ENCODE data around the gene LRRTM4. TPM values are rescaled to one million over a fixed set of nuclear protein-coding genes. Genes with fewer than 3 reads are reported as not detected.
"Not testable (repeated sequence)": the region's sequence is repeated elsewhere in the genome, so short reads cannot be mapped to it uniquely, and the experiment has no call there.

Gene LRRTM4
- total RNA-seq, 4 donors from 2014 or later, result not detected

GRCh38 chr2:77185052-77185451 lies 337.1 kb downstream of the LRRTM4 start:
- H3K36me3 ChIP-seq, result no peaks in the 10 kb centered on the region
- no peak overlapping the region for H3K27ac ChIP-seq
- no peaks in the 10 kb centered on the region for H3K4me1 ChIP-seq
- TF ChIP-seq POLR2A (IDR thresholded peaks at IDR 0.05), result no peak
- TF ChIP-seq, protein P1, sequence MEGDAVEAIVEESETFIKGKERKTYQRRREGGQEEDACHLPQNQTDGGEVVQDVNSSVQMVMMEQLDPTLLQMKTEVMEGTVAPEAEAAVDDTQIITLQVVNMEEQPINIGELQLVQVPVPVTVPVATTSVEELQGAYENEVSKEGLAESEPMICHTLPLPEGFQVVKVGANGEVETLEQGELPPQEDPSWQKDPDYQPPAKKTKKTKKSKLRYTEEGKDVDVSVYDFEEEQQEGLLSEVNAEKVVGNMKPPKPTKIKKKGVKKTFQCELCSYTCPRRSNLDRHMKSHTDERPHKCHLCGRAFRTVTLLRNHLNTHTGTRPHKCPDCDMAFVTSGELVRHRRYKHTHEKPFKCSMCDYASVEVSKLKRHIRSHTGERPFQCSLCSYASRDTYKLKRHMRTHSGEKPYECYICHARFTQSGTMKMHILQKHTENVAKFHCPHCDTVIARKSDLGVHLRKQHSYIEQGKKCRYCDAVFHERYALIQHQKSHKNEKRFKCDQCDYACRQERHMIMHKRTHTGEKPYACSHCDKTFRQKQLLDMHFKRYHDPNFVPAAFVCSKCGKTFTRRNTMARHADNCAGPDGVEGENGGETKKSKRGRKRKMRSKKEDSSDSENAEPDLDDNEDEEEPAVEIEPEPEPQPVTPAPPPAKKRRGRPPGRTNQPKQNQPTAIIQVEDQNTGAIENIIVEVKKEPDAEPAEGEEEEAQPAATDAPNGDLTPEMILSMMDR (IDR thresholded peaks at IDR 0.05), result no peak
- H3K4me3 ChIP-seq (replicated peaks in 1 of 3), result no peak overlapping the region
- intact Hi-C loops (cut with DNase I), result no loop called here
- H3K9me3 ChIP-seq, result no peaks in the 10 kb centered on the region
- no peaks in the 10 kb centered on the region for H3K27me3 ChIP-seq
- WGBS, 2 donors, result 87 to 89% methylated on average over 3 of the region's 3 CpGs
- DNase-seq, result no peak

DNA sequence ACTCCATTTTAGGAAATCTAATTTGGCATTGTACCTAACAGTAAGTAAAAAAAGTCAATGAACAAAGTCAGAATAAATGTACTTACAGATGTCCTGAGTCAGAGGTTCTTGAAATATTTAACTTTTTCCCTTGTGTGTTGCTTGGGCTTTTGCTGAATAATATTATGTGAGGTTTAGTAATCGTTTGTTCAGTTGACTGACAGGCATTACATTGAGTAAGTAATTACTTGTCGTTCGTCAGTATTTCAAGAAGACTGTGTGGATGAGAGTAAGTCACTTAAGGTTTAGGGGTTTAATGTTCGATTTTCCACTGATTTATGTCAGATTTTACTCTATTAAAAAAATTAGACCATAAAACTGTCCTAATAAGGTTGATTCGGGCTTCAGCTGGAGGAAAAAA lies 342.9 kb downstream of the LRRTM4 start:
- Histone ChIP-seq H3K4me1 (no peaks in the 10 kb centered on the region), H3K36me3 (no peaks in the 10 kb centered on the region), H3K4me3 (replicated peaks in 1 of 3) (no peak overlapping the region), H3K27me3 (no peaks in the 10 kb centered on the region), H3K9me3 (no peaks in the 10 kb centered on the region), H3K27ac (no peak overlapping the region)
- intact Hi-C loops (cut with DNase I), result no loop called here
- DNase-seq, result no peak
- WGBS, 2 donors, result 80 to 82% methylated on average over 5 of the region's 5 CpGs
- TF ChIP-seq, protein P1 (IDR thresholded peaks at IDR 0.05), result no peak
- TF ChIP-seq POLR2A (IDR thresholded peaks at IDR 0.05), result no peak

- H3K36me3 ChIP-seq; H3K27me3 ChIP-seq; H3K27ac ChIP-seq; H3K9me3 ChIP-seq; DNase-seq; H3K4me1 ChIP-seq; intact Hi-C loops (cut with DNase I); H3K4me3 ChIP-seq (replicated peaks in 1 of 3): not testable (repeated sequence)
- WGBS, 2 donors, result 42 to 44% methylated on average over 4 of the region's 4 CpGs
Measured at GRCh38 chr2:77175266-77175780, 346.9 kb downstream of the LRRTM4 start.

- no peak for TF ChIP-seq POLR2A (IDR thresholded peaks at IDR 0.05)
- TF ChIP-seq, protein P1 (IDR thresholded peaks at IDR 0.05), result no peak
- H3K27me3 ChIP-seq, result no peaks in the 10 kb centered on the region
- no peaks in the 10 kb centered on the region for H3K36me3 ChIP-seq
- 45 to 50% methylated on average over 2 of the region's 2 CpGs for WGBS, 2 donors
- no peak for DNase-seq
- intact Hi-C loops (cut with DNase I), result no loop called here
- H3K27ac ChIP-seq, result no peak overlapping the region
- H3K9me3 ChIP-seq, result no peaks in the 10 kb centered on the region
- H3K4me3 ChIP-seq (replicated peaks in 1 of 3), result no peak overlapping the region
- H3K4me1 ChIP-seq, result no peaks in the 10 kb centered on the region
Measured at GRCh38 chr2:77169426-77169825, 352.8 kb downstream of the LRRTM4 start.

- DNase-seq; H3K27ac ChIP-seq; H3K4me3 ChIP-seq (replicated peaks in 1 of 3); H3K9me3 ChIP-seq; intact Hi-C loops (cut with DNase I); H3K4me1 ChIP-seq; H3K36me3 ChIP-seq; H3K27me3 ChIP-seq: not testable (repeated sequence)
Measured at GRCh38 chr2:77164021-77164420, 358.2 kb downstream of the LRRTM4 start.

- no peak overlapping the region for H3K4me3 ChIP-seq (replicated peaks in 1 of 3)
- H3K4me1 ChIP-seq, result no peaks in the 10 kb centered on the region
- H3K9me3 ChIP-seq, result no peaks in the 10 kb centered on the region
- H3K27ac ChIP-seq, result no peak overlapping the region
- H3K27me3 ChIP-seq, result no peaks in the 10 kb centered on the region
- no peak for DNase-seq
- no peak for TF ChIP-seq POLR2A (IDR thresholded peaks at IDR 0.05)
- TF ChIP-seq, protein P1 (IDR thresholded peaks at IDR 0.05), result no peak
- intact Hi-C loops (cut with DNase I), result no loop called here
- WGBS, 2 donors, result 90 to 94% methylated on average over 5 of the region's 5 CpGs
- no peaks in the 10 kb centered on the region for H3K36me3 ChIP-seq
Measured at GRCh38 chr2:77161009-77161408, 361.2 kb downstream of the LRRTM4 start.

Data from thyroid gland (tissue), 4 donors.